Suprapubic skin (tissue), 3 donors: Measurements from ENCODE around the gene ESPNL.

Experiments
- EP300 ChIP-seq: sonication (generic); formaldehyde crosslinking; IDR thresholded peaks from one replicate; pipeline ENCODE4 v1.6.1; 2017; ENCODE audit warnings: antibody characterized with exemption
- POLR2A ChIP-seq, 2 donors: fragments of 450-650 bp; IDR thresholded peaks; one replicate each; pipeline ENCODE4 v1.6.1; 2017; ENCODE audit warnings: antibody characterized with exemption in 2 of 2, mild to moderate bottlenecking in 2 of 2, moderate library complexity in 2 of 2
- TF ChIP-seq, protein P1 (sequence below), 2 donors: fragments of 200-600 bp in 1 of 2; fragments of 450-650 bp in 1 of 2; sonication (generic) in 1 of 2; IDR thresholded peaks; one replicate each; pipeline ENCODE4 v1.5.1; 2016 to 2019; ENCODE audit warnings: antibody characterized with exemption in 2 of 2, mild to moderate bottlenecking in 1 of 2, moderate library complexity in 1 of 2

DNA sequence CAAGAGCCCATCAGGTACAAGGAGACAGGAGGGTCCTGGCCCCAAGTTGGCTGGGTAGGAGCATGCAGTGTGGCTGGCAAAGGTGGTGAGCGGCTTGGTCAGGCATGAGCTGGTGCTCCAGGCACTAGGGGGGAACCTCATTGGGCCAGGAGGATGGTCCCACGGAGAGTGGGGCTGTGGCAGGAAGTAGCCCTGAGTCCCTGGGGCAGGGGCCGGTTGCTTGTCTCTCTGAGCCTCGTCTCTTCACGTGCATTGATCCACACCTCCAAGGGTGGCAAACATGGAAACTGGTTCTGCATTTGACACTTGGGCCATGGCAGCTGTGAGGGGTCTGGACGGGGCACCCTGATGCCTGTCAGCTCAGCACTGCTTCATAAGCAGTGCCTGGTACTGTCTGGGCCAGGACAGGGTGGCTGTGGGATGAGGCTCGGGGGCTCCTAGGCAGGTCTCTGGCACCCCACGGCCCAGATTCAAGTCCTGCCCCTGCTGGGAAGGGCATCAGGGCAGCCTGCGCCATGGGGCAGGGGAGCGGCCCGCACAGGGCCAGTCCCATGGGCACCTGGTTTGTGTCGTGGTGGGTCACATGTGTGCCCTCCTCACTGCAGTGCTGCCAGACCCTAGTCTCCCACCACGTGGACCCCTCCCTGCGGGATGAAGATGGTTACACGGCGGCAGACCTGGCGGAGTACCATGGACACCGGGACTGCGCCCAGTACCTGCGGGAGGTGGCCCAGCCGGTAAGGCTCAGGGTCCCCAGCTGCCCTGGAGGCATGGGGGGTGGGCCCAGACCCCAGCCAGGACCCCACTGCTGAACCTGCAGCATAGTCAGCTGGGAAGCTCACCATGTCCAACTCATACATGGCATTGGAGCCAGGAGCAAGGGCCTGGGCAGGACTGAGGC lies 16.4 kb downstream of the ESPNL start:
- TF ChIP-seq, protein P1, sequence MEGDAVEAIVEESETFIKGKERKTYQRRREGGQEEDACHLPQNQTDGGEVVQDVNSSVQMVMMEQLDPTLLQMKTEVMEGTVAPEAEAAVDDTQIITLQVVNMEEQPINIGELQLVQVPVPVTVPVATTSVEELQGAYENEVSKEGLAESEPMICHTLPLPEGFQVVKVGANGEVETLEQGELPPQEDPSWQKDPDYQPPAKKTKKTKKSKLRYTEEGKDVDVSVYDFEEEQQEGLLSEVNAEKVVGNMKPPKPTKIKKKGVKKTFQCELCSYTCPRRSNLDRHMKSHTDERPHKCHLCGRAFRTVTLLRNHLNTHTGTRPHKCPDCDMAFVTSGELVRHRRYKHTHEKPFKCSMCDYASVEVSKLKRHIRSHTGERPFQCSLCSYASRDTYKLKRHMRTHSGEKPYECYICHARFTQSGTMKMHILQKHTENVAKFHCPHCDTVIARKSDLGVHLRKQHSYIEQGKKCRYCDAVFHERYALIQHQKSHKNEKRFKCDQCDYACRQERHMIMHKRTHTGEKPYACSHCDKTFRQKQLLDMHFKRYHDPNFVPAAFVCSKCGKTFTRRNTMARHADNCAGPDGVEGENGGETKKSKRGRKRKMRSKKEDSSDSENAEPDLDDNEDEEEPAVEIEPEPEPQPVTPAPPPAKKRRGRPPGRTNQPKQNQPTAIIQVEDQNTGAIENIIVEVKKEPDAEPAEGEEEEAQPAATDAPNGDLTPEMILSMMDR (IDR thresholded peaks at IDR 0.05): no peak
- no peak for TF ChIP-seq EP300
- TF ChIP-seq POLR2A (IDR thresholded peaks at IDR 0.05): no peak
